Activated T-cell treated with anti-CD3 and anti-CD28 coated beads for 1 hour (primary cell): ENCODE measurements around the gene DYNLT2.
A peak's percentile ranks its signal among the peaks of the same experiment; 100 is the strongest.

Experiments used
- DNase-seq: peaks from one replicate; pipeline ENCODE4 v3.0.0-alpha.2; 2020; ENCODE audit warnings: low read depth

The DYNLT2 gene

GRCh38 chr6:169738204-169738975, 13.0 kb downstream of the DYNLT2 start:
- DNase-seq: no peak

- DNase-seq: no peak
Observed at GRCh38 chr6:169729961-169730360, 21.4 kb downstream of the DYNLT2 start.

- no peak for DNase-seq
Observed at GRCh38 chr6:169726963-169727362, 24.4 kb downstream of the DYNLT2 start.

- DNase-seq: no peak
Observed at GRCh38 chr6:169726049-169726400, 25.3 kb downstream of the DYNLT2 start.

- no peak for DNase-seq
Observed at GRCh38 chr6:169725125-169726048, 26.0 kb downstream of the DYNLT2 start.

- peak; percentile 54 for DNase-seq
Observed at GRCh38 chr6:169724494-169725124, 26.8 kb downstream of the DYNLT2 start, which contains the start of gene PHF10. TSS of gene PHF10 (minus strand) at chr6:169724500. CDS start at chr6:169723931, 569 bp downstream.

GRCh38 chr6:169723991-169724493, 27.3 kb downstream of the DYNLT2 start:
- peak; percentile 29 for DNase-seq

GRCh38 chr6:169723200-169723909, 28.0 kb downstream of the DYNLT2 start:
- peak; percentile 53 for DNase-seq

- DNase-seq: peak; percentile 16
Observed at GRCh38 chr6:169722362-169723199, 28.8 kb downstream of the DYNLT2 start.

GRCh38 chr6:169720207-169720855, 31.0 kb downstream of the DYNLT2 start:
- no peak for DNase-seq

- DNase-seq: no peak
Observed at GRCh38 chr6:169719117-169719516, 32.3 kb downstream of the DYNLT2 start.

- no peak for DNase-seq
Observed at GRCh38 chr6:169714595-169714994, 36.8 kb downstream of the DYNLT2 start.

- DNase-seq: no peak
Observed at GRCh38 chr6:169714178-169714577, 37.2 kb downstream of the DYNLT2 start.

GRCh38 chr6:169710009-169710408, 41.4 kb downstream of the DYNLT2 start:
- no peak for DNase-seq

- DNase-seq: no peak
Observed at GRCh38 chr6:169709293-169709692, 42.1 kb downstream of the DYNLT2 start.

- DNase-seq: no peak
Observed at GRCh38 chr6:169707772-169708171, 43.6 kb downstream of the DYNLT2 start.

- DNase-seq: no peak
Observed at GRCh38 chr6:169702840-169703246, 48.5 kb downstream of the DYNLT2 start.

- peak; percentile 93 for DNase-seq
Observed at GRCh38 chr6:169701954-169702839, 49.2 kb downstream of the DYNLT2 start, which contains the start of the genes C6orf120 and WDR27. TSS of gene C6orf120 (plus strand) at chr6:169702126. CDS start at chr6:169702460, 334 bp downstream. TSS of gene WDR27 (minus strand) at chr6:169702029. CDS start at chr6:169689005, 13,024 bp downstream.
